H1 (cell line): Measurements from ENCODE around the gene MGLL. TPM values are rescaled to one million over a fixed set of nuclear protein-coding genes. Genes with fewer than 3 reads are reported as not detected.

Experiments
- CTCF ChIA-PET: fragments of 300-600 bp; sonication (Branson Sonifier 250); formaldehyde crosslinking; loops from one replicate; lab custom pipeline; 2021; ENCODE audit not compliant: partially characterized antibody; lab: Charles Lee
- POLR2A ChIA-PET: fragments of 300-600 bp; sonication (Branson Sonifier 250); formaldehyde crosslinking; loops from one replicate; lab custom pipeline; 2021; ENCODE audit warnings: inconsistent platforms; ENCODE audit not compliant: partially characterized antibody; lab: Charles Lee
- DNase-seq, 2 experiments: peaks; one replicate each; pipeline versions ENCODE4 v3.0.0 to v3.0.0-alpha.2; 2010 to 2022; ENCODE audit warnings: low spot score in 2 of 2, low read depth in 1 of 2, mixed read lengths in 1 of 2
- FAIRE-seq: peaks from 2 replicates; lab custom pipeline; 2011; peaks lifted over from hg19 to GRCh38; lab: Jason Lieb, UNC
- H2AFZ ChIP-seq: 2 replicates; pipeline ENCODE4 v1.8.1; 2012; ENCODE audit warnings: low read length, inconsistent platforms
- H2AK5ac ChIP-seq: 2 replicates; pipeline ENCODE4 v1.6.1; 2013; ENCODE audit warnings: low read depth, low read length
- H2BK120ac ChIP-seq: replicated peaks from 2 replicates; pipeline ENCODE3; 2013; ENCODE audit warnings: low read depth, low read length, inconsistent platforms
- H2BK12ac ChIP-seq: 2 replicates; pipeline ENCODE4 v1.6.1; 2013; ENCODE audit warnings: low read depth, low read length
- H2BK15ac ChIP-seq: 2 replicates; pipeline ENCODE4 v1.6.1; 2013; ENCODE audit warnings: low read length
- H2BK20ac ChIP-seq: 2 replicates; pipeline ENCODE4 v1.6.1; 2013; ENCODE audit warnings: low read length
- H2BK5ac ChIP-seq: 2 replicates; pipeline ENCODE4 v1.6.1; 2013; ENCODE audit warnings: low read depth, low read length
- H3K14ac ChIP-seq: 2 replicates; pipeline ENCODE4 v1.6.1; 2013; ENCODE audit warnings: inconsistent platforms; ENCODE audit not compliant: insufficient read length
- H3K18ac ChIP-seq: 2 replicates; pipeline ENCODE4 v1.6.1; 2013; ENCODE audit warnings: low read length; ENCODE audit errors: extremely low read depth
- H3K23ac ChIP-seq: 2 replicates; pipeline ENCODE4 v1.6.1; 2013; ENCODE audit warnings: inconsistent platforms; ENCODE audit not compliant: insufficient read length
- H3K23me2 ChIP-seq: 2 replicates; pipeline ENCODE4 v1.6.1; 2013; ENCODE audit warnings: low read depth, low read length
- H3K27ac ChIP-seq: 2 replicates; pipeline ENCODE4 v1.6.1; 2011; ENCODE audit warnings: low read depth, low read length, inconsistent platforms
- H3K27me3 ChIP-seq, 4 experiments: replicated peaks in 1 of 4; 1 replicate in 1 of 4; 2 replicates in 3 of 4; pipeline versions ENCODE4 v1.6.1 to v1.8.1; 2011 to 2013; ENCODE audit warnings: low read length in 3 of 4, mild to moderate bottlenecking in 3 of 4, inconsistent platforms in 2 of 4, mixed read lengths in 2 of 4, moderate library complexity in 1 of 4; ENCODE audit not compliant: control insufficient read depth in 3 of 4, insufficient read depth in 3 of 4; ENCODE audit errors: extremely low read depth in 1 of 4
- H3K36me3 ChIP-seq, 4 experiments: 2 replicates each; pipeline versions ENCODE4 v1.6.1 to v1.8.1; 2011 to 2013; ENCODE audit warnings: mild to moderate bottlenecking in 4 of 4, low read length in 3 of 4, moderate library complexity in 2 of 4, control low read depth in 1 of 4, inconsistent platforms in 1 of 4; ENCODE audit not compliant: insufficient read depth in 4 of 4, control insufficient read depth in 2 of 4
- H3K4ac ChIP-seq: replicated peaks from 2 replicates; pipeline ENCODE3; 2013; ENCODE audit warnings: low read length, low read depth, mixed read lengths, inconsistent platforms; ENCODE audit not compliant: insufficient read length
- H3K4me1 ChIP-seq, 4 experiments: replicated peaks in 1 of 4; 1 replicate in 1 of 4; 2 replicates in 3 of 4; pipeline versions ENCODE4 v1.6.1 to v1.8.1; 2011 to 2013; ENCODE audit warnings: low read length in 3 of 4, inconsistent platforms in 2 of 4, mixed read lengths in 1 of 4; ENCODE audit not compliant: insufficient read depth in 4 of 4, control insufficient read depth in 3 of 4
- H3K4me2 ChIP-seq, 2 experiments: 2 replicates each; pipeline versions ENCODE4 v1.6.1 to v1.8.1; 2011 to 2013; ENCODE audit warnings: low read depth in 2 of 2, low read length in 2 of 2, control low read depth in 1 of 2, inconsistent platforms in 1 of 2, mild to moderate bottlenecking in 1 of 2; ENCODE audit not compliant: insufficient read depth in 1 of 2
- H3K4me3 ChIP-seq, 4 experiments: fragments of 200-600, 300-600 bp in 1 of 4; sonication (generic), shearing (Covaris generic), sonication (Bioruptor Twin) in 1 of 4; 2 replicates each; pipeline versions ENCODE4 v1.5.1 to v1.8.1; 2011 to 2016; ENCODE audit warnings: low read length in 4 of 4, low read depth in 3 of 4, control low read depth in 2 of 4, inconsistent platforms in 2 of 4, mild to moderate bottlenecking in 2 of 4, mixed read lengths in 1 of 4, moderate library complexity in 1 of 4; ENCODE audit not compliant: insufficient read depth in 2 of 4; ENCODE audit errors: extremely low read depth in 1 of 4
- H3K56ac ChIP-seq: replicated peaks from 2 replicates; pipeline ENCODE3; 2013; ENCODE audit warnings: low read depth, mild to moderate bottlenecking, mixed read lengths, low read length, inconsistent platforms; ENCODE audit not compliant: insufficient read length
- H3K79me1 ChIP-seq: 2 replicates; pipeline ENCODE4 v1.6.1; 2013; ENCODE audit warnings: low read depth, low read length, control low read depth
- H3K79me2 ChIP-seq, 2 experiments: 2 replicates each; pipeline versions ENCODE4 v1.6.1 to v1.8.1; 2012 to 2013; ENCODE audit warnings: low read length in 2 of 2, mild to moderate bottlenecking in 2 of 2, inconsistent platforms in 1 of 2; ENCODE audit not compliant: insufficient read depth in 2 of 2, control insufficient read depth in 1 of 2
- H3K9ac ChIP-seq, 4 experiments: replicated peaks in 1 of 4; 1 replicate in 1 of 4; 2 replicates in 3 of 4; pipeline versions ENCODE4 v1.6.1 to v1.8.1; 2011 to 2013; ENCODE audit warnings: low read depth in 3 of 4, low read length in 3 of 4, control low read depth in 2 of 4, mild to moderate bottlenecking in 2 of 4, moderate library complexity in 2 of 4, inconsistent platforms in 1 of 4; ENCODE audit errors: extremely low read depth in 1 of 4
- H3K9me3 ChIP-seq, 2 experiments: 2 replicates each; pipeline versions ENCODE4 v1.6.1 to v1.8.1; 2012 to 2013; ENCODE audit warnings: mild to moderate bottlenecking in 2 of 2, moderate library complexity in 2 of 2, control low read depth in 1 of 2, inconsistent platforms in 1 of 2, low read depth in 1 of 2, low read length in 1 of 2, mixed read lengths in 1 of 2; ENCODE audit not compliant: insufficient read depth in 2 of 2
- H4K20me1 ChIP-seq, 2 experiments: replicated peaks in 1 of 2; 2 replicates each; pipeline versions ENCODE3 to v1.8.1; 2011 to 2013; ENCODE audit warnings: inconsistent platforms in 2 of 2, low read length in 2 of 2, mild to moderate bottlenecking in 1 of 2; ENCODE audit not compliant: insufficient read depth in 2 of 2, control insufficient read depth in 1 of 2
- H4K5ac ChIP-seq: 2 replicates; pipeline ENCODE4 v1.6.1; 2013; ENCODE audit warnings: low read length, low read depth, mixed read lengths, inconsistent platforms; ENCODE audit not compliant: insufficient read length
- H4K8ac ChIP-seq: 2 replicates; pipeline ENCODE4 v1.8.0; 2013; ENCODE audit warnings: mild to moderate bottlenecking, moderate library complexity, low read length, inconsistent platforms; ENCODE audit not compliant: insufficient read depth; ENCODE audit errors: extremely low read depth
- H4K91ac ChIP-seq: replicated peaks from 2 replicates; pipeline ENCODE3; 2013; ENCODE audit warnings: low read length, mixed read lengths, inconsistent platforms; ENCODE audit not compliant: insufficient read length
- FOSL1 ChIP-seq: IDR thresholded peaks from 2 replicates; pipeline ENCODE4 v1.6.1; 2011; ENCODE audit warnings: mild to moderate bottlenecking, low read depth, low read length, moderate library complexity; ENCODE audit not compliant: insufficient read depth
- GTF2F1 ChIP-seq: IDR thresholded peaks from 2 replicates; pipeline ENCODE4 v1.6.1; 2012; ENCODE audit warnings: low read depth, low read length, improper control_type of control experiment, borderline replicate concordance
- MAX ChIP-seq: IDR thresholded peaks from 2 replicates; pipeline ENCODE4 v1.6.1; 2012; ENCODE audit warnings: inconsistent platforms
- NANOG ChIP-seq: IDR thresholded peaks from 2 replicates; pipeline ENCODE4 v1.6.1; 2011; ENCODE audit warnings: low read length, low read depth, mild to moderate bottlenecking, inconsistent platforms; ENCODE audit not compliant: insufficient read depth, poor library complexity, severe bottlenecking
- POLR2AphosphoS5 ChIP-seq: IDR thresholded peaks from 2 replicates; pipeline ENCODE4 v1.6.1; 2011; ENCODE audit warnings: low read depth, low read length
- SIX5 ChIP-seq: IDR thresholded peaks from 2 replicates; pipeline ENCODE4 v1.6.1; 2011; ENCODE audit warnings: mild to moderate bottlenecking, low read depth, low read length
- SP2 ChIP-seq: IDR thresholded peaks from 2 replicates; pipeline ENCODE4 v1.6.1; 2012; ENCODE audit warnings: mild to moderate bottlenecking, low read length, inconsistent platforms
- TAF1 ChIP-seq: IDR thresholded peaks from 2 replicates; pipeline ENCODE4 v1.6.1; 2011; ENCODE audit warnings: mild to moderate bottlenecking, low read depth, low read length
- WGBS, 2 experiments: shearing (Covaris generic) in 1 of 2; methylation state at CpG; one replicate each; pipeline versions ENCODE4 v1.1.6 to v1.1.7; 2013 to 2015; ENCODE audit warnings: low lambda C conversion rate in 2 of 2, mixed read lengths in 2 of 2, inconsistent platforms in 1 of 2, low coverage in 1 of 2, missing lambda C conversion rate in 1 of 2; ENCODE audit not compliant: insufficient replicate concordance in 2 of 2, insufficient coverage in 1 of 2, insufficient read length in 1 of 2; ENCODE audit errors: extremely low coverage in 1 of 2, missing lambda C conversion rate in 1 of 2; 5-methylcytosine and 5-hydroxymethylcytosine counted together
- polyA plus RNA-seq, 7 experiments: library from polyadenylated mRNA; depleted of rRNA in 3 of 7; stranded (reverse) in 5 of 7; unstranded in 2 of 7; fragments of >200 nt in 5 of 7; fragments of 200-250 nt in 2 of 7; gene quantifications; 1 replicate in 5 of 7; 2 replicates in 1 of 7; 4 replicates in 1 of 7; pipeline versions ENCODE4 v1.2.1 to v1.2.3, GENCODE V29; 2011 to 2013; ENCODE audit warnings: missing spikeins in 2 of 7, mixed read lengths in 2 of 7
- total RNA-seq: library from RNA; stranded (reverse); fragmentation: NEBNext Ultra II Directional; extraction: Animal tissue kit (Norgen Biotek cat#: 25700); gene quantifications from 2 replicates; pipeline ENCODE4 v1.2.1, GENCODE V29; 2021

MGLL gene
- total and polyA plus RNA-seq, 2 of the 8 experiments (the other 6 are each of a cell fraction or from before 2014, with no cell fraction given) = 0.05 to 0.34 TPM

- Histone ChIP-seq H3K4ac (no peak overlapping the region), H3K79me1 (no peaks in the 10 kb centered on the region), H3K4me1 (peaks cover 0 to 11% (median 2%) of the 10 kb centered on the region in 4 experiments; a peak in 3 of 7 replicates), H3K4me2 (no peak overlapping the region), H4K91ac (no peak overlapping the region), H2AK5ac (no peak overlapping the region), H3K27me3 (no peaks in the 10 kb centered on the region), H2BK20ac (no peak overlapping the region), H3K36me3 (no peaks in the 10 kb centered on the region), H2BK5ac (no peak overlapping the region), H3K23me2 (no peaks in the 10 kb centered on the region), H2BK15ac (no peak overlapping the region), H3K4me3 (no peak overlapping the region), H3K18ac (no peak overlapping the region), H2BK12ac (no peak overlapping the region), H2BK120ac (no peak overlapping the region), H4K20me1 (no peaks in the 10 kb centered on the region), H3K23ac (no peak overlapping the region), H3K9ac (no peak overlapping the region), H4K8ac (no peak overlapping the region), H3K56ac (no peak overlapping the region), H3K9me3 (no peaks in the 10 kb centered on the region), H2AFZ (no peak overlapping the region), H3K79me2 (no peaks in the 10 kb centered on the region), H3K14ac (no peak overlapping the region), H3K27ac (no peak overlapping the region), H4K5ac (no peak overlapping the region)
- 85% methylated on average over 9 of the region's 9 CpGs; no CpG with 5 or more reads in 1 of the 2 experiments for WGBS, 2 experiments
- ChIA-PET CTCF (interaction anchor here (0.9 to 6.8 kb wide), 4 partner anchors 17 to 34 kb away, joined by 3 to 43 read pairs (median 6); no protein-coding TSS in a partner anchor), POLR2A (no interaction called here)
- FAIRE-seq = no peak
- DNase-seq = no peak
- no peak for TF ChIP-seq SIX5
- TF ChIP-seq SP2 = no peak
- no peak for TF ChIP-seq GTF2F1
- TF ChIP-seq MAX = no peak
- TF ChIP-seq NANOG = no peak
- no peak for TF ChIP-seq POLR2AphosphoS5
- no peak for TF ChIP-seq TAF1
- no peak for TF ChIP-seq FOSL1
Observed at GRCh38 chr3:127712461-127712860, 109.9 kb downstream of the MGLL start.
